ENCODE data around the gene CDCP2.

GRCh38 chr1:54084794-54085193 lies 68.0 kb downstream of the CDCP2 start:
- no peak for TF ChIP-seq CTCF (IDR thresholded peaks at IDR 0.05; ENCODE audit: low read length)
- no peak for TF ChIP-seq EZH2 (IDR thresholded peaks at IDR 0.05; ENCODE audit: borderline replicate concordance, low read length)
